Nucleus accumbens (tissue), 56 donors: ENCODE results near the gene SYT11.
A peak's percentile ranks its signal among the peaks of the same experiment; 100 is the strongest.
"Not testable (repeated sequence)": the region's sequence is repeated elsewhere in the genome, so short reads cannot be mapped to it uniquely, and the experiment has no call there.

ENCODE experiments used
- DNase-seq, 56 donors: peaks; one replicate each; lab custom pipeline; 2025; lab: John Stamatoyannopoulos, UW

The SYT11 gene

GRCh38 chr1:155859234-155859829 lies at the start of gene SYT11:
Gene SYT11 (plus strand): TSS chr1:155859567. CDS start chr1:155859762, 195 bp downstream.
- DNase-seq: peak; percentile 67 to 98 (median 93)

GRCh38 chr1:155812878-155813277 lies 46.5 kb upstream of the SYT11 start:
- no peak for DNase-seq

- no peak for DNase-seq
Observed at GRCh38 chr1:155813672-155814071, 45.7 kb upstream of the SYT11 start.

- no peak for DNase-seq
Observed at GRCh38 chr1:155816351-155816750, 43.0 kb upstream of the SYT11 start.

GRCh38 chr1:155827450-155827849 lies 31.9 kb upstream of the SYT11 start:
- no peak for DNase-seq

GRCh38 chr1:155831279-155831976 lies 27.9 kb upstream of the SYT11 start:
- no peak for DNase-seq

GRCh38 chr1:155833665-155834295 lies 25.6 kb upstream of the SYT11 start:
- DNase-seq: no peak

- peak in 13 of 56 donors; percentile 1 to 50 (median 9) for DNase-seq
Observed at GRCh38 chr1:155834296-155834926, 25.0 kb upstream of the SYT11 start.

- not testable (repeated sequence) for DNase-seq
Observed at GRCh38 chr1:155834927-155835399, 24.4 kb upstream of the SYT11 start.

GRCh38 chr1:155835548-155835947 lies 23.8 kb upstream of the SYT11 start:
- DNase-seq: no peak

- DNase-seq: no peak
Observed at GRCh38 chr1:155840386-155840785, 19.0 kb upstream of the SYT11 start.

GRCh38 chr1:155844860-155845421 lies 14.4 kb upstream of the SYT11 start:
- DNase-seq: no peak

GRCh38 chr1:155847823-155848529 lies 11.4 kb upstream of the SYT11 start:
- no peak for DNase-seq

GRCh38 chr1:155850345-155850744 lies 9.0 kb upstream of the SYT11 start:
- no peak for DNase-seq

GRCh38 chr1:155856257-155856974 lies 3.0 kb upstream of the SYT11 start:
- DNase-seq: no peak

- peak; percentile 28 to 94 (median 82) for DNase-seq
Observed at GRCh38 chr1:155856975-155857930, 2.1 kb upstream of the SYT11 start, which contains the start of gene GON4L. Gene GON4L (minus strand): TSS chr1:155857214. CDS start chr1:155853780, 3,434 bp downstream.

- no peak for DNase-seq
Observed at GRCh38 chr1:155858800-155859233, 550 bp upstream of the SYT11 start.
